ENCODE measurements around the gene TSR2. TPM values are rescaled to one million over a fixed set of nuclear protein-coding genes. Genes with fewer than 3 reads are reported as not detected.

Gene TSR2
- total RNA-seq, 1 experiment from 2014 or later = 53.0 TPM

DNA sequence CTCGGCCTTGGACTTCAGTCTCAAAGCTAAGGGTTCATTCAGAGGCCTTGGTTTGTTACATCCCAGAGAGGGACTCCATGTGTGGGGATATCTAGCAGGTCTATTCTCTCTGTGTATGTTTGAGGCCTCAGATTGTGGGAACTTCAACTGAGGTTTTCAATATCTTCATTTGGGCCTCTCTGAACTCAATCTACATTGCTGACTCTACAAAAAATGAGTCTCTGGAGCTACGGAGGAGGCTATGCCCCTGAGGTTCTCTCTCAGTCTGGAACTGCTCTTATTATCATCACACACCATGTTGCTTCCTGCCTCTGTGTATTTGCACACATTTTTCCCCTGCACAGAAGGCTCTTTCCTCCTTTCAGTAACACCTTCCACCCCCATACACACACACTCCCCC, 5.1 kb upstream of the TSR2 start:
- no peak overlapping the region for H3K4me2 ChIP-seq
- no peak overlapping the region for H2AFZ ChIP-seq
- DNase-seq = no peak
- H3K9me2 ChIP-seq (ENCODE audit: insufficient read depth) = no peaks in the 10 kb centered on the region
- H4K20me1 ChIP-seq (ENCODE audit: insufficient read depth) = no peaks in the 10 kb centered on the region
- no peaks in the 10 kb centered on the region for H3K9me3 ChIP-seq (ENCODE audit: insufficient read depth, low read depth)
- POLR2A ChIA-PET (ENCODE audit: unreplicated experiment) = no interaction called here
- CTCF ChIA-PET = no interaction called here
- BruUV-seq (replicated peaks) = no TSS peak
- H3F3A ChIP-seq (ENCODE audit: insufficient read depth, low read depth) = no peaks in the 10 kb centered on the region
- no peak overlapping the region for H3K27ac ChIP-seq
- H3K79me2 ChIP-seq (ENCODE audit: low read depth) = no peaks in the 10 kb centered on the region
- no peaks in the 10 kb centered on the region for H3K36me3 ChIP-seq (ENCODE audit: low read depth)
- no peak overlapping the region for H3K4me3 ChIP-seq
- H3K27me3 ChIP-seq (ENCODE audit: insufficient read depth, low read depth) = 0 out of 2 replicates have a peak, but pooled peaks cover 3% of the 10 kb centered on the region
- intact Hi-C loops (cut with micrococcal nuclease; ENCODE audit: unreplicated experiment) = no loop called here
- no peaks in the 10 kb centered on the region for H3K4me1 ChIP-seq (replicated peaks; ENCODE audit: insufficient read depth)
- TF ChIP-seq CTCF (conservative IDR thresholded peaks at IDR 0.05) (no peak), EZH2 (IDR thresholded peaks at IDR 0.05; ENCODE audit: low read depth) (no peak)

- Histone ChIP-seq H3K9me2 (ENCODE audit: insufficient read depth) (no peaks in the 10 kb centered on the region), H3K27me3 (ENCODE audit: insufficient read depth, low read depth) (no peaks in the 10 kb centered on the region), H3K9me3 (ENCODE audit: insufficient read depth, low read depth) (no peaks in the 10 kb centered on the region), H4K20me1 (ENCODE audit: insufficient read depth) (no peaks in the 10 kb centered on the region), H3K4me1 (replicated peaks; ENCODE audit: insufficient read depth) (peaks cover 8% of the 10 kb centered on the region), H3K27ac (no peak overlapping the region), H3F3A (ENCODE audit: insufficient read depth, low read depth) (no peaks in the 10 kb centered on the region), H3K4me3 (no peak overlapping the region), H3K79me2 (ENCODE audit: low read depth) (peaks cover 27% of the 10 kb centered on the region), H2AFZ (no peak overlapping the region), H3K36me3 (ENCODE audit: low read depth) (no peaks in the 10 kb centered on the region), H3K4me2 (no peak overlapping the region)
- ChIA-PET POLR2A (ENCODE audit: unreplicated experiment) (no interaction called here), CTCF (no interaction called here)
- DNase-seq = no peak
- no TSS peak for BruUV-seq (replicated peaks)
- intact Hi-C loops (cut with micrococcal nuclease; ENCODE audit: unreplicated experiment) = loop anchor here (5.0 kb wide), 3 partner anchors 90 to 400 kb away; partner anchors contain the start of genes GNL3L and PHF8
- TF ChIP-seq EZH2 (IDR thresholded peaks at IDR 0.05; ENCODE audit: low read depth) (no peak), CTCF (conservative IDR thresholded peaks at IDR 0.05) (no peak)
Measured at GRCh38 chrX:54442790-54443189, 2.6 kb downstream of the TSR2 start.

GRCh38 chrX:54444752-54445151, 4.5 kb downstream of the TSR2 start:
- H2AFZ ChIP-seq = no peak overlapping the region
- H3K27ac ChIP-seq = no peak overlapping the region
- no peak overlapping the region for H3K4me2 ChIP-seq
- no peak overlapping the region for H3K4me3 ChIP-seq
- peaks cover 27% of the 10 kb centered on the region for H3K79me2 ChIP-seq (ENCODE audit: low read depth)
- TF ChIP-seq CTCF (conservative IDR thresholded peaks at IDR 0.05) (no peak), EZH2 (IDR thresholded peaks at IDR 0.05; ENCODE audit: low read depth) (no peak)
- no peaks in the 10 kb centered on the region for H3K27me3 ChIP-seq (ENCODE audit: insufficient read depth, low read depth)
- TSS peak; percentile 13 for BruUV-seq (replicated peaks)
- H3K9me3 ChIP-seq (ENCODE audit: insufficient read depth, low read depth) = no peaks in the 10 kb centered on the region
- intact Hi-C loops (cut with micrococcal nuclease; ENCODE audit: unreplicated experiment) = loop anchor here (5.0 kb wide), 3 partner anchors 88 to 402 kb away; partner anchors contain the start of genes GNL3L and PHF8
- no peak for DNase-seq
- no peaks in the 10 kb centered on the region for H3K9me2 ChIP-seq (ENCODE audit: insufficient read depth)
- peaks cover 8% of the 10 kb centered on the region for H3K4me1 ChIP-seq (replicated peaks; ENCODE audit: insufficient read depth)
- CTCF ChIA-PET = no interaction called here
- H4K20me1 ChIP-seq (ENCODE audit: insufficient read depth) = no peaks in the 10 kb centered on the region
- no peaks in the 10 kb centered on the region for H3F3A ChIP-seq (ENCODE audit: insufficient read depth, low read depth)
- no peaks in the 10 kb centered on the region for H3K36me3 ChIP-seq (ENCODE audit: low read depth)
- POLR2A ChIA-PET (ENCODE audit: unreplicated experiment) = no interaction called here
